SIG-M5 treated with dmso at 0.1 percent for 504 hours (cell line): Measurements from ENCODE around the gene RBL2.
"Not testable (repeated sequence)": the region's sequence is repeated elsewhere in the genome, so short reads cannot be mapped to it uniquely, and the experiment has no call there.

Source experiments
- DNase-seq: peaks from one replicate; lab custom pipeline; 2025; ENCODE audit not compliant: unreplicated experiment; lab: John Stamatoyannopoulos, UW

Gene RBL2

DNA sequence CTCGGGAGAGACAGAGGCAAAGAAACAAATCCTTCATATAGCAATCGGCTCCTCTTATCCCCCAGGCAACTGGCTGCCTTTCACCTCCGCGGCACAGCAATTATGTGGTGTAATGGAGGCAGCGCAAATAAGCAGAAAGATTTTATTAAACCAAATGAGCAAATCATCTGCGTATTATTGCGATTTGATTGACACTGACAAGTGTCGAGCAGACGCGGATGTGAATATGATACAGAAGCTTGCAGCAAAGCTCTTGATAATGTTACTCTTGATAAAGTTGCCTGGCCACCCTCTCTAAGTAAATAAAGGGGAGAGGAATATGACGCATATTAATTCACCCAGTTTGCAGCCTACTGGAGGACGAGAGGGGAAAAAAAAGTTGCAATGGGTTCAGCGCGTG is 95.2 kb downstream of the RBL2 start:
- no peak for DNase-seq

DNA sequence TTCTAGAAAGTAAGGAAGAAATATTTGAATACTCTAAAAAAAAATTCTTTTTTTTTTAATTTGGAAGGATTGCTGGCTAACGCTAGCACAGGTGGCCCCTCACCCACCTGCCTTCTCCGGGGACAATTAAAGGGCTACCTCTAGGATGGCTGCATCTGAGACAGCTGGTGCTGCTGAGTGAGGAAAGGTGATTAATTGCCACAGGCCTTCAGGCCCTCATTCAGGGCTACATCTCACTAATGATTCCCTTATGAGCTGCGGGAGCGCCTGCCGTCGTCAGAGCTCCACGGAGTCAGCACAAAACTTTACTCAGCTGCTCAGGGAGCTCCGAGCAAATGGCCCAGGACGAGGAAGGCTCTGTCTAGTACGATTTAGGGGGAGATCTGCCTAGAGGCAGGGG is 95.8 kb downstream of the RBL2 start:
- no peak for DNase-seq

DNA sequence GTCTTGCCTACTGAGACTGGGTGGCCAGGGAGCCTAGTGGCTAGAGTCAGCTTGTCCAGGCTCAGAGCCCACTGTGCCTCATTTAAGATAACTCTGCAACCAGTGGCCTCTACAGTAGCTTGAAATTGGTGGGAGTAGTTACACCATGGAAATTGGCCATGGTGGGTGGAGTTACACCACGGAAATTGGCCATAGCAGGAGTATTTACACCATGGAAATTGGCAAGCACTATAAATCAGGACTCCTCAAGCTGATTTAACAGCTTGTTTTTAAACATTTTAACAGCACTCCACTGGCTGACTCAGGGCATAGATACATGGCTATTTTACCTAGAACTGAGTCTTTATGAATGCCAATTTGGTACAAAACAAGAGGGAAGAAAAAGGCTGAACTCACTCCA is 96.5 kb downstream of the RBL2 start:
- DNase-seq, result no peak

DNA sequence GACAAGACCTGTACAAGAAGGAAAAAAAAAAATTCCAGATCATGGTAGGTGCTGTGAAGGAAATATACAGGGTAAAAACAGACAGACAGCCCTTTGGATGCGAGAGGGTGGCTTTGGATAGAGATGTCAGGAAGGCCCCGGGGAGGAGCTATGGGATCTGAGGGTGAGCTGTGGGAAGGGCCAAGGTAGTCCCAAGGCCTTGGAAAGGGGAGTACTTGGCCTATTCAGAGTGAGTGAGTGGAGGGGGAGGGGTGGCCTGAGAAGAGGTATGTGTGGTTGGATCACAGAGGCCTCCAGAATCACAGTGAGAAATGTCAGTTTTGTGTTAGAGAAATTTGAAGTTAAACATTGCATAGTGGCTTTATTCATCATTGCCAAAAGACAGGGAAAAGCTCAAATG is 99.9 kb downstream of the RBL2 start:
- no peak for DNase-seq

DNA sequence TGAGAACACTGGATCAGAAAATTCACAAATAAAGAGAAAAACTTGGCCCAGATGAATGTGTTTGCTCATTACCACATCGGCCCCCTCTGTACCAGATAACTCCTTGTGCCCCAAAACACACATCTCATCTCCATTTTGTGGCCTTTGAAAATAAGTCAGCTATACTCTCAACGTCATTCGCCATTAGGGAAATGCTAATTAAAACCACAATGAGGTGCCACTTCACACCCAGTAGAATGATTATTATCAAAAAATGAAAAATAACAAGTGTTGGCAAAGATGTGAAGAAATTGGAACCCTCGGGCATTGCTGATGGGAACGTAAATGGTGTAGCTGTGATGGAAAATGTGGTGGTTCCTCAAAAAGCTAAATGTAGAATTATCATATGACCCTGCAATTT is 103.4 kb downstream of the RBL2 start:
- no peak for DNase-seq

DNA sequence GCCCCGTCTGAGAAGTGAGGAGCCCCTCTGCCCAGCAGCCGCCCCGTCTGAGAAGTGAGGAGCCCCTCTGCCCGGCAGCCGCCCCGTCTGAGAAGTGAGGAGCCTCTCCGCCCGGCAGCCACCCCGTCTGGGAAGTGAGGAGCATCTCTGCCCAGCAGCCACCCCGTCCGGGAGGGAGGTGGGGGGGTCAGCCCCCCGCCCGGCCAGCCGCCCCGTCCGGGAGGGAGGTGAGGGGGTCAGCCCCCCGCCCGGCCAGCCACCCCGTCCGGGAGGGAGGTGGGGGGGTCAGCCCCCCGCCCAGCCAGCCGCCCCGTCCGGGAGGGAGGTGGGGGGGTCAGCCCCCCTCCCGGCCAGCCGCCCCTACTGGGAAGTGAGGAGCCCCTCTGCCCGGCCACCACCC is 105.1 kb downstream of the RBL2 start:
- not testable (repeated sequence) for DNase-seq

GRCh38 chr16:53539759-53540718 is 105.8 kb downstream of the RBL2 start:
- not testable (repeated sequence) for DNase-seq
